PC-3 (cell line): ENCODE data around the gene ACTG2.

Source experiments
- EZH2 ChIP-seq: fragments of 300-600 bp; sonication (generic); IDR thresholded peaks from one replicate; pipeline ENCODE4 v1.6.1; 2017; ENCODE audit warnings: antibody characterized with exemption, mild to moderate bottlenecking, low read length; ENCODE audit not compliant: unreplicated experiment
- EZH2phosphoT487 ChIP-seq: fragments of 300-600 bp; sonication (generic); IDR thresholded peaks from 2 replicates; pipeline ENCODE4 v1.6.1; 2018; ENCODE audit warnings: mild to moderate bottlenecking, antibody characterized with exemption, low read length, borderline replicate concordance

- TF ChIP-seq EZH2phosphoT487 (no peak), EZH2 (no peak)
Measured at GRCh38 chr2:73920577-73921545, 28.1 kb downstream of the ACTG2 start.
